Activated CD4-positive, alpha-beta T cell treated with anti-CD3 and anti-CD28 coated beads, Interleukin-2, amount 10 ng/mL, durations not matched to agents 24 days and 14 days (primary cell): ENCODE data around the gene HIPK2. TPM values are rescaled to one million over a fixed set of nuclear protein-coding genes. Genes with fewer than 3 reads are reported as not detected.

Source experiments
- DNase-seq: peaks from one replicate; pipeline ENCODE4 v3.0.0; 2022
- H3K27ac Mint-ChIP-seq: one replicate; pipeline ENCODE4 v1.8.0; 2022; ENCODE audit warnings: mild to moderate bottlenecking, mixed read lengths
- H3K27me3 Mint-ChIP-seq: one replicate; pipeline ENCODE4 v1.8.0; 2022; ENCODE audit warnings: mixed read lengths
- H3K36me3 Mint-ChIP-seq: one replicate; pipeline ENCODE4 v1.8.0; 2022; ENCODE audit warnings: low read depth, mild to moderate bottlenecking, mixed read lengths
- H3K4me1 Mint-ChIP-seq: one replicate; pipeline ENCODE4 v1.8.0; 2021; ENCODE audit warnings: mixed read lengths
- H3K4me3 Mint-ChIP-seq: one replicate; pipeline ENCODE4 v1.8.0; 2022; ENCODE audit warnings: mild to moderate bottlenecking, moderate library complexity, mixed read lengths
- H3K9me3 Mint-ChIP-seq: one replicate; pipeline ENCODE4 v1.8.0; 2021; ENCODE audit warnings: mixed read lengths
- intact Hi-C: fragments of 100-400 bp; cut with micrococcal nuclease; formaldehyde crosslinking; loops from one replicate; pipeline ENCODE4 v1.15.1; 2023
- total RNA-seq: library from RNA; stranded (reverse); gene quantifications from 2 replicates; pipeline ENCODE4 v1.2.3, GENCODE V29; 2022

HIPK2 gene
- total RNA-seq, 1 donor from 2014 or later: 26.1 TPM

GRCh38 chr7:139522830-139523198, 255.0 kb downstream of the HIPK2 start:
- Mint-ChIP-seq H3K4me3 (no peak overlapping the region), H3K4me1 (peaks cover 4% of the 10 kb centered on the region), H3K27me3 (peaks cover 41% of the 10 kb centered on the region), H3K36me3 (no peaks in the 10 kb centered on the region), H3K9me3 (peaks cover 3% of the 10 kb centered on the region), H3K27ac (no peak overlapping the region)
- no peak for DNase-seq
- intact Hi-C loops: no loop called here

DNA sequence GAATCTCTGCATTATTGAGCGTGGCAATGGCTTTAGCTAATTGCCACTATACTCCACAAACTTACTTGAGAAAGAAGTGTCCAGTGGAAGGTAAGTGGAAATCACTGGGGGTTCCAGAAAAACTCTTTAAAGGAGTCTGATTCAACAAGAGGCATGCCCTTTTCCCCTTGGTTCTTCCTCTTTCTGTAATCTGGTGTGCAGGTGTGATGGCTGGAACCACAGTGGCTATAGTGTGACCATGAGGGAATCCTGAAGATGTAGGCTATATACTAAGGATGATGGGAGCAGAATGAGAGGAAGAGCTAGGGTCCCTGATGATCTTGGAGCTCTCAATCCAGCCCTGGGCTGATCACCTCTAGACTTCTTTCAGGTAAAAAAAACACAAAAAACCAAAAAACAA, 256.4 kb downstream of the HIPK2 start:
- Mint-ChIP-seq H3K4me3 (no peak overlapping the region), H3K36me3 (no peaks in the 10 kb centered on the region), H3K27me3 (peaks cover 41% of the 10 kb centered on the region), H3K4me1 (no peaks in the 10 kb centered on the region), H3K27ac (no peak overlapping the region), H3K9me3 (no peaks in the 10 kb centered on the region)
- no peak for DNase-seq
- intact Hi-C loops: no loop called here

DNA sequence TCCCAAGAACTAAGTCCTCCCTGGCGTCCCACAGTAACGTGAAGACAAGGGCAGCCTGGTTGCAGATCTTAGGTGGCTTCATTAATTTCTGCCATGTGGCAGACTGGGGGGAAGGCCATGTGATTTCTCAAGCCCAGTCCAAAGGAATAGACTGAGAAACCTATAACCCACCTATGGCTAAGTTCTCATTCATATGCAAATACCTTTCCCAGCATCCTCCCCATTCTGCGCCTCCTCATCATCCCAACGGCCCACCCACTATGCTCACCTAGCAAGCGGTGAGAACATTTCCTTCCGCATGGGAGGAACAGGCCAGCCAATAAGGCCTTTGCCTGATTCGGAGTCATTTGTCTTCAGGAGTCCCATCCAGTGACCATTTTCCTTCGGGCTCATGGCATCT, 262.5 kb downstream of the HIPK2 start:
- Mint-ChIP-seq H3K27ac (no peak overlapping the region), H3K4me3 (no peak overlapping the region), H3K36me3 (no peaks in the 10 kb centered on the region), H3K4me1 (no peaks in the 10 kb centered on the region), H3K27me3 (peaks cover 5% of the 10 kb centered on the region), H3K9me3 (no peaks in the 10 kb centered on the region)
- DNase-seq: no peak
- intact Hi-C loops: no loop called here

Other genes starting within 250 kb of the HIPK2 start
- 1.8 and 3.5 TPM in 2 replicates for gene TBXAS1, start 51.3 kb upstream of the HIPK2 start, total RNA-seq